Ascending aorta (tissue), 2 donors: ENCODE data around the gene GP9. TPM values are rescaled to one million over a fixed set of nuclear protein-coding genes. Genes with fewer than 3 reads are reported as not detected.

Source experiments
- DNase-seq, 2 donors: peaks; one replicate each; pipeline ENCODE4 v3.0.0-alpha.2; 2019; ENCODE audit warnings: low spot score in 2 of 2
- H3K27ac ChIP-seq, 2 donors: fragments of 200-600 bp; sonication (generic); one replicate each; pipeline ENCODE4 v1.5.1; 2016 to 2017; ENCODE audit warnings: mild to moderate bottlenecking in 1 of 2
- H3K27me3 ChIP-seq: fragments of 200-600 bp; sonication (generic); one replicate; pipeline ENCODE4 v1.5.1; 2017
- H3K36me3 ChIP-seq, 2 donors: fragments of 200-600 bp; sonication (generic); one replicate each; pipeline ENCODE4 v1.5.1; 2016
- H3K4me1 ChIP-seq, 2 donors: fragments of 200-600 bp; sonication (generic); one replicate each; pipeline ENCODE4 v1.5.1; 2016 to 2017; ENCODE audit warnings: mild to moderate bottlenecking in 1 of 2
- H3K4me3 ChIP-seq, 2 donors: fragments of 200-600 bp; sonication (generic); one replicate each; pipeline ENCODE4 v1.5.1; 2016 to 2017; ENCODE audit warnings: mild to moderate bottlenecking in 1 of 2
- H3K9me3 ChIP-seq, 2 donors: fragments of 200-600 bp; sonication (generic); one replicate each; pipeline ENCODE4 v1.5.1; 2016
- intact Hi-C: fragments of 100-400 bp; cut with DNase I; formaldehyde crosslinking; loops from one replicate; pipeline ENCODE4 v1.15.1; 2023
- total RNA-seq: library from RNA; depleted of rRNA; stranded (reverse); fragments of >200 nt; gene quantifications from one replicate; pipeline ENCODE4 v1.1.0, GENCODE V29; 2016
- TF ChIP-seq, protein P1 (sequence below), 3 experiments: fragments of 200-600 bp in 2 of 3; fragments of 450-650 bp in 1 of 3; sonication (generic) in 2 of 3; IDR thresholded peaks; one replicate each; pipeline ENCODE4 v1.5.1; 2016 to 2019; ENCODE audit warnings: antibody characterized with exemption in 3 of 3, mild to moderate bottlenecking in 1 of 3, moderate library complexity in 1 of 3

Gene GP9
- total RNA-seq, 1 donor from 2014 or later, result not detected

DNA sequence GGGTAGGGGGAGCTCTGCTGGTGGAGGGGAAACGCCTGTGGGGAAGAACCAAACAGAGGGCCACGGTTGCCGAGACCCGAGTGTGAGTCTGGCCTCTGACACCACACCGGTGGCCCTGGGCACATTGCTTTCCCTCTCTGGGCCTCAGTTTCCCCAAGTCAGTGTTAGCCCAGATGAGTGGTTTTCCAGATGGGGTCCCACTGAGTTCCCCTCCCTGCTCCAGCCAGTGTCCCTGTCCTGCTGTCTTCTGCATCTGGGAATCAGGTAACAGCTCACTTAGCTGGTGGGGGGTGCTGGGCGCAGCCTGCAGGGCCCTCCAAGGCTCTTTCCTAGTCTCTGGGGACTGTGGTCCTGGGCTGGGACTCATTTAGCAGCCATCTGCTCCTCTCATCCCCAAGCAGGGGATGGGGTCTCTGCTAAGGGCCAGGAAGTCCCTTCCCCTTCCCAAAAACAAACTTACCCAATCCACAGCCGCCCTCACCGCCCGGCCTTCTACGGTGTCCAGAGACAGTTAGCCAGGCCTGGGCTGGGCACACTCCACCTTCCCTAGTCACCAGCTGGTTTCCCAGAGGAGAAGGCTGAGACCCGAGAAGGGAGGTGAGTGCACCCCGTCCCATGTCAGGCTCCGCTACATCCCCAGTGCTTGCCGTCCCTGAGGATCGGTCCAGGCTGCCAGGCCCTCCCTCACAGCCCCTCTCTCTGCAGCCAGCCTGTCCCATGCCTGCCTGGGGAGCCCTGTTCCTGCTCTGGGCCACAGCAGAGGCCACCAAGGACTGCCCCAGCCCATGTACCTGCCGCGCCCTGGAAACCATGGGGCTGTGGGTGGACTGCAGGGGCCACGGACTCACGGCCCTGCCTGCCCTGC, 676 bp downstream of the GP9 start:
- no peaks in the 10 kb centered on the region for H3K27me3 ChIP-seq
- intact Hi-C loops, result no loop called here
- no peaks in the 10 kb centered on the region for H3K9me3 ChIP-seq
- no peak overlapping the region for H3K4me3 ChIP-seq
- TF ChIP-seq, protein P1, sequence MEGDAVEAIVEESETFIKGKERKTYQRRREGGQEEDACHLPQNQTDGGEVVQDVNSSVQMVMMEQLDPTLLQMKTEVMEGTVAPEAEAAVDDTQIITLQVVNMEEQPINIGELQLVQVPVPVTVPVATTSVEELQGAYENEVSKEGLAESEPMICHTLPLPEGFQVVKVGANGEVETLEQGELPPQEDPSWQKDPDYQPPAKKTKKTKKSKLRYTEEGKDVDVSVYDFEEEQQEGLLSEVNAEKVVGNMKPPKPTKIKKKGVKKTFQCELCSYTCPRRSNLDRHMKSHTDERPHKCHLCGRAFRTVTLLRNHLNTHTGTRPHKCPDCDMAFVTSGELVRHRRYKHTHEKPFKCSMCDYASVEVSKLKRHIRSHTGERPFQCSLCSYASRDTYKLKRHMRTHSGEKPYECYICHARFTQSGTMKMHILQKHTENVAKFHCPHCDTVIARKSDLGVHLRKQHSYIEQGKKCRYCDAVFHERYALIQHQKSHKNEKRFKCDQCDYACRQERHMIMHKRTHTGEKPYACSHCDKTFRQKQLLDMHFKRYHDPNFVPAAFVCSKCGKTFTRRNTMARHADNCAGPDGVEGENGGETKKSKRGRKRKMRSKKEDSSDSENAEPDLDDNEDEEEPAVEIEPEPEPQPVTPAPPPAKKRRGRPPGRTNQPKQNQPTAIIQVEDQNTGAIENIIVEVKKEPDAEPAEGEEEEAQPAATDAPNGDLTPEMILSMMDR (IDR thresholded peaks at IDR 0.05), result no peak
- no peak for DNase-seq
- no peaks in the 10 kb centered on the region for H3K4me1 ChIP-seq
- no peak overlapping the region for H3K27ac ChIP-seq
- H3K36me3 ChIP-seq, result no peaks in the 10 kb centered on the region

DNA sequence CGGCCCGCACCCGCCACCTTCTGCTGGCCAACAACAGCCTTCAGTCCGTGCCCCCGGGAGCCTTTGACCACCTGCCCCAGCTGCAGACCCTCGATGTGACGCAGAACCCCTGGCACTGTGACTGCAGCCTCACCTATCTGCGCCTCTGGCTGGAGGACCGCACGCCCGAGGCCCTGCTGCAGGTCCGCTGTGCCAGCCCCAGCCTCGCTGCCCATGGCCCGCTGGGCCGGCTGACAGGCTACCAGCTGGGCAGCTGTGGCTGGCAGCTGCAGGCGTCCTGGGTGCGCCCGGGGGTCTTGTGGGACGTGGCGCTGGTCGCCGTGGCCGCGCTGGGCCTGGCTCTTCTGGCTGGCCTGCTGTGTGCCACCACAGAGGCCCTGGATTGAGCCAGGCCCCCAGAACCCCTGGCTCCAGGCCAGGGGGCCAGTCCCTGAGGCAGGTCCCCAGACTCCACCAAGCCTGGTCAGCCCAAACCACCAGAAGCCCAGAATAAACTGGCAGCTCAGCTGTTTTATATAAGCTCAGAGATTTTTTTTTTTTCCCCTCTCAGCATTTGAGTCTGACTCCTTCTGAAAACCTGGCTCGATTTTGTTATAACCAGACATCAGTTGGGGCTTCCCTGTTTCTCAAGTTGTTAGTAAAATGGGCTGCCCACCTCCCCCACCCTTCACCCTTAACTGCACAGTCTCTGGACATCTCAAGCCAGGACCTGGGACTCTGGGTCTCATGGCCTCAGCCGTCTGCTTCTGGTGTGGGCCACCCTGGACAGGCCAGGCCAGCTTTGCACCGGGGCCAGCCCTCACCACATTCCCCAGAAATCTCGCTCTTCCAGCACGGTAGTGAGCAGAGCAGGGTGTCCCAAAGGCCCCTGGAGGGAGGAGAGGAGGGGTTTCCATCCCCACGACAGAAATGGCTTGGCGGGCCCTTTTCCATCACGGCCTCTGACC, 1.6 kb downstream of the GP9 start:
- intact Hi-C loops, result no loop called here
- H3K36me3 ChIP-seq, result no peaks in the 10 kb centered on the region
- no peak for DNase-seq
- H3K27me3 ChIP-seq, result no peaks in the 10 kb centered on the region
- no peaks in the 10 kb centered on the region for H3K4me1 ChIP-seq
- TF ChIP-seq, protein P1 (IDR thresholded peaks at IDR 0.05), result no peak
- H3K4me3 ChIP-seq, result no peak overlapping the region
- H3K9me3 ChIP-seq, result no peaks in the 10 kb centered on the region
- H3K27ac ChIP-seq, result no peak overlapping the region

DNA sequence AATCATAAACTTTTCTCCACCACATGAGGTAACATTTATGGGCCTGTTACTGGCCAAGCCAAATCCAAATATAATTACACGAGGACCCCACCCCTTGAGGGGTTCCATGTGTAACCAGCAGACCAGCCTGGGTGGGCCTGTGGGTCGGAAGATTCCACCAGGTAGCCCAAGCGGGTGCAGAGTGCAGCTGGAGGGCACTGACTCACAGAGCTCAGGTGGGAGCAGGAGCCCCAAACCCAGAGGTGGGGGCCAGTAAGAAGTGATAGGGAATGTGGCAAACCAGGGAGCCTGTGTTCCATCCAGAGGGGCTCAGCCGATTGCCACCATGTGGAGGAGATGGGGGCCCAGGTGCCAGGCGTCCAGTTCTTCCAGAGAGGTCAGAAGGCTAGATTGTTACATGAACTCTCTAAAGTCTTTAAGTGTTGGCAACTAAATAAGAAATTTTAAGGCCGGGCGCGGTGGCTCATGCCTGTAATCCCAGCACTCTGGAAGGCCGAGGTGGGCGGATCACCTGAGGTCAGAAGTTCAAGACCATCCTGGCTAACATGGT, 2.6 kb downstream of the GP9 start:
- H3K27ac ChIP-seq, result no peak overlapping the region
- DNase-seq, result no peak
- intact Hi-C loops, result no loop called here
- TF ChIP-seq, protein P1 (IDR thresholded peaks at IDR 0.05), result no peak
- H3K36me3 ChIP-seq, result no peaks in the 10 kb centered on the region
- H3K4me1 ChIP-seq, result no peaks in the 10 kb centered on the region
- no peaks in the 10 kb centered on the region for H3K27me3 ChIP-seq
- H3K9me3 ChIP-seq, result no peaks in the 10 kb centered on the region
- H3K4me3 ChIP-seq, result no peak overlapping the region

DNA sequence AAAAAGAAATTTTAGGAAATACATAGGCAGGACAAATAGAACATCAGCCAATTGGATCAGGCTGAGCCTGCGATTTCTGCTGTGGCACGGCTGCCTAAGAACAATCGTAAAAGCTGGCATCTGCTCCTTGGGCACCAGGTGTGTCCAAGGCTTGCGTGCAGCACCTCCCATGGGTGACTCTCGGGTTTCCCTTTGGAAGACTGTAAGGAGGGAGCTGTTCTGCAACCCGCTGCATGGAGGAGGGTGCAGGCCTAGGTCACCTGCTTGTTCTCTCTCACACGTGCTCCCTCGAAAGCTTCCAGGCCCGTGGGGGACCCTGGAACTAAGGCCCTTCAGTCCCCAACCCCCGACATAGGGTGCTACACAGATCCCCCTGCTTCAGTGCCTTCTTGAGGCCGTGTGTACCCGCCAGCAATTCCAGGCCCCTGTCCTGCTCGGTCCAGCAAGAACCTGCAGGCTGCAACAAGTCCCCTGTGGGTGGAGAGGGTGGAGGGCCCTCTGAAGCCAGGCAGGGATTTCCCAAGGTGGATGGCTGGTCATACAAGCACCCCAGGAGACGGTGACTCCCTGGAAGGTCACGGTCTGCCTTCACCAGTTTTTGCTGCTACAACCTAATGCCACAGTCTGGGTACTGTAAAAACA, 3.4 kb downstream of the GP9 start:
- H3K4me1 ChIP-seq, result peaks cover 0 to 2% of the 10 kb centered on the region in 2 donors
- DNase-seq, result no peak
- intact Hi-C loops, result no loop called here
- no peaks in the 10 kb centered on the region for H3K9me3 ChIP-seq
- H3K27ac ChIP-seq, result no peak overlapping the region
- H3K4me3 ChIP-seq, result no peak overlapping the region
- no peaks in the 10 kb centered on the region for H3K36me3 ChIP-seq
- H3K27me3 ChIP-seq, result no peaks in the 10 kb centered on the region
- TF ChIP-seq, protein P1 (IDR thresholded peaks at IDR 0.05), result no peak

DNA sequence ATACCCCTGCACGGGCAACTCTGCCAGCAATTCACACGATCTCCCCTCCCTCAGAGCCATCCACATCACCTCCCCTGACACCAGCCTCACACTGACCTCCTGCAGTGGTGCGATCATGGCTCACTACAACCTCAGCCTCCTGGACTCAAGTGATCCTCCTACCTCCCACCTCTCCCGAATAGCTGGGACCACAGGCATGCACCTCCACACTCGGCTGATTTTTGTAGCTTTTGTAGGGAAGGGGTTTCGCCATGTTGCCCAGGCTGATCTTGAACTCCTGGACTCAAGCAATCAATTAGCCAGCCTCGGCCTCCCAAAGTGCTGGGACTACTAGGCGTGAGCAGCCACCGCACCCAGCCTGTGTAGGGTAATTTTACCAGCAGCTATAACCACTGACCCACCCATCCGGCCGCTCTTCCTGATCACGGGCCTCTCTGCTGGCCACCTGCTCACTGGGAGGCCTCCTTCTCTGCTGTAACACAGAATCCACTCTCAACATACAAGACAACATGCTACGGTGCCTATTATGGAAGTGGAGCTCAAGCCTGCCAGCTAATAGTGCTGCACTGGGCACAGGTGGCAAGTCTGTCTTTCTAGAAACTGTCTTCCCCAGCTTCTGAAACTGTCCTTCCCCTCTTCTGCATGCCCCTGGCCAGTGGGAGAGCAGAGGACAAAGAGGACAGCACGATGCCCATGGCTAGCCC, 4.6 kb downstream of the GP9 start:
- Histone ChIP-seq H3K27ac (no peak overlapping the region), H3K4me1 (peaks cover 0 to 2% of the 10 kb centered on the region in 2 donors), H3K9me3 (no peaks in the 10 kb centered on the region), H3K27me3 (no peaks in the 10 kb centered on the region), H3K4me3 (no peak overlapping the region), H3K36me3 (no peaks in the 10 kb centered on the region)
- intact Hi-C loops, result no loop called here
- no peak for DNase-seq
- TF ChIP-seq, protein P1 (IDR thresholded peaks at IDR 0.05), result no peak
